A673 (cell line): Measurements from ENCODE around the gene RAB7B. TPM values are rescaled to one million over a fixed set of nuclear protein-coding genes. Genes with fewer than 3 reads are reported as not detected.

Experiments
- BruUV-seq: library from RNA; stranded (reverse); fragments of 400-500 nt; replicated peaks from 2 replicates; lab custom pipeline; 2021; lab: Mats Ljungman, UMichigan
- CTCF ChIA-PET: fragments of 300-600 bp; sonication (Branson Sonifier 250); formaldehyde crosslinking; loops from one replicate; lab custom pipeline; 2022; ENCODE audit warnings: antibody characterized with exemption; lab: Charles Lee
- POLR2A ChIA-PET: fragments of 300-600 bp; sonication (Branson Sonifier 250); formaldehyde crosslinking; loops from one replicate; lab custom pipeline; 2022; ENCODE audit warnings: antibody characterized with exemption; ENCODE audit not compliant: low non-redundant PET; lab: Charles Lee
- DNase-seq: peaks from one replicate; pipeline ENCODE4 v3.0.0-alpha.2; 2015; ENCODE audit warnings: low spot score
- H3K27ac ChIP-seq: fragments of 200-600 bp; sonication (generic); 2 replicates; pipeline ENCODE4 v1.5.1; 2016; ENCODE audit warnings: mixed run types, low read depth, mild to moderate bottlenecking, mixed read lengths, antibody characterized with exemption, low read length; ENCODE audit not compliant: poor library complexity, severe bottlenecking
- H3K27me3 ChIP-seq: fragments of 200-600 bp; sonication (generic); replicated peaks from 2 replicates; pipeline ENCODE4 v1.6.1; 2017; ENCODE audit warnings: mixed run types, low read depth, mild to moderate bottlenecking, mixed read lengths, antibody characterized with exemption, low read length; ENCODE audit not compliant: insufficient read depth, poor library complexity
- H3K36me3 ChIP-seq: fragments of 200-600 bp; sonication (generic); 2 replicates; pipeline ENCODE4 v1.6.1; 2016; ENCODE audit warnings: mixed run types, mild to moderate bottlenecking, mixed read lengths, antibody characterized with exemption, low read length; ENCODE audit not compliant: insufficient read depth, poor library complexity, severe bottlenecking
- H3K4me1 ChIP-seq: fragments of 200-600 bp; sonication (generic); 2 replicates; pipeline ENCODE4 v1.6.1; 2017; ENCODE audit warnings: mixed run types, mild to moderate bottlenecking, mixed read lengths, antibody characterized with exemption, low read length; ENCODE audit not compliant: insufficient read depth, poor library complexity, severe bottlenecking
- H3K4me3 ChIP-seq: fragments of 200-600 bp; sonication (generic); 2 replicates; pipeline ENCODE4 v1.5.1; 2016; ENCODE audit warnings: low read depth, mixed run types, mild to moderate bottlenecking, mixed read lengths, low read length; ENCODE audit not compliant: poor library complexity, severe bottlenecking
- H3K9me3 ChIP-seq: fragments of 200-600 bp; sonication (generic); 2 replicates; pipeline ENCODE4 v1.6.1; 2016; ENCODE audit warnings: mixed run types, low read depth, mild to moderate bottlenecking, mixed read lengths, antibody characterized with exemption, low read length; ENCODE audit not compliant: poor library complexity, severe bottlenecking
- CTCF ChIP-seq: fragments of 300-800, 200-600 bp; sonication (generic); conservative IDR thresholded peaks from 2 replicates; pipeline ENCODE4 v1.5.1; 2017; ENCODE audit warnings: low read depth, mild to moderate bottlenecking, antibody characterized with exemption, low read length, moderate library complexity, mixed read lengths
- EZH2 ChIP-seq: fragments of 200-600 bp; sonication (generic); IDR thresholded peaks from 2 replicates; pipeline ENCODE4 v1.6.1; 2017; ENCODE audit warnings: borderline replicate concordance, low read depth, mild to moderate bottlenecking, mixed read lengths, antibody characterized with exemption, low read length; ENCODE audit not compliant: poor library complexity, severe bottlenecking
- intact Hi-C: fragments of 100-400 bp; cut with micrococcal nuclease; formaldehyde crosslinking; loops from one replicate; pipeline ENCODE4 v1.10.0; 2022; ENCODE audit not compliant: unreplicated experiment
- total RNA-seq: library from RNA; stranded (reverse); gene quantifications from 2 replicates; pipeline ENCODE4 v1.2.3, GENCODE V29; 2021

The RAB7B gene
- total RNA-seq, 1 experiment from 2014 or later: 0.11 TPM

- no peak for DNase-seq
- Histone ChIP-seq H3K27me3 (no peaks in the 10 kb centered on the region), H3K9me3 (no peaks in the 10 kb centered on the region), H3K4me3 (no peak overlapping the region), H3K4me1 (no peaks in the 10 kb centered on the region), H3K36me3 (no peaks in the 10 kb centered on the region), H3K27ac (no peak overlapping the region)
- no TSS peak for BruUV-seq
- TF ChIP-seq CTCF (no peak), EZH2 (no peak)
- intact Hi-C loops: no loop called here
- POLR2A ChIA-PET: no interaction called here
- CTCF ChIA-PET: no interaction called here
Measured at GRCh38 chr1:206035027-206035426, 31.8 kb upstream of the RAB7B start.

- no TSS peak for BruUV-seq
Measured at GRCh38 chr1:206032380-206033140, 29.4 kb upstream of the RAB7B start.

GRCh38 chr1:206030714-206031113 lies 27.5 kb upstream of the RAB7B start:
- peak; percentile 78 for DNase-seq
- ChIA-PET CTCF (interaction anchor here (1.2 to 2.0 kb wide), 3 partner anchors 45 to 76 kb away, joined by 4 to 11 read pairs (median 4); no protein-coding TSS in a partner anchor), POLR2A (no interaction called here)
- H3K27ac ChIP-seq: no peak overlapping the region
- TF ChIP-seq EZH2: no peak
- peak; percentile 95 for TF ChIP-seq CTCF
- intact Hi-C loops: loop anchor here (2.0 kb wide), 1 partner anchor 76 kb away; no protein-coding TSS in a partner anchor
- H3K4me3 ChIP-seq: no peak overlapping the region
- no peaks in the 10 kb centered on the region for H3K27me3 ChIP-seq
- no peaks in the 10 kb centered on the region for H3K9me3 ChIP-seq
- no peaks in the 10 kb centered on the region for H3K36me3 ChIP-seq
- no TSS peak for BruUV-seq
- no peaks in the 10 kb centered on the region for H3K4me1 ChIP-seq

More at GRCh38 chr1:206032380-206033140, 29.4 kb upstream of the RAB7B start:
- Histone ChIP-seq H3K27me3 (no peaks in the 10 kb centered on the region), H3K4me3 (no peak overlapping the region), H3K4me1 (no peaks in the 10 kb centered on the region), H3K27ac (no peak overlapping the region), H3K9me3 (no peaks in the 10 kb centered on the region), H3K36me3 (no peaks in the 10 kb centered on the region)
- DNase-seq: no peak
- TF ChIP-seq EZH2: no peak
- no peak for TF ChIP-seq CTCF
- ChIA-PET POLR2A (no interaction called here), CTCF (interaction anchor here (2.0 kb wide), 1 partner anchor 74 kb away, joined by 11 read pairs; no protein-coding TSS in a partner anchor)
- intact Hi-C loops: no loop called here
